Neural cell (in vitro differentiated cells): ENCODE measurements around the gene PRR33. TPM values are rescaled to one million over a fixed set of nuclear protein-coding genes. Genes with fewer than 3 reads are reported as not detected.

Source experiments
- H2AFZ ChIP-seq: fragments of 200-600, 300-800 bp; sonication (generic), shearing (Covaris generic); 2 replicates; pipeline ENCODE4 v1.6.0; 2014; ENCODE audit warnings: low read depth, mild to moderate bottlenecking, antibody characterized with exemption, low read length, moderate library complexity
- H3F3A ChIP-seq: fragments of 200-600 bp; shearing (Covaris generic); 2 replicates; pipeline ENCODE4 v1.6.1; 2016; ENCODE audit warnings: mild to moderate bottlenecking, moderate library complexity, mixed read lengths, antibody characterized with exemption, low read length; ENCODE audit not compliant: insufficient read depth, poor library complexity, severe bottlenecking
- H3K27ac ChIP-seq: fragments of 200-600, 300-800 bp; sonication (generic), shearing (Covaris generic); 2 replicates; pipeline ENCODE4 v1.5.1; 2014; ENCODE audit warnings: mild to moderate bottlenecking, low read length, moderate library complexity
- H3K27me3 ChIP-seq: fragments of 300-800, 200-600 bp; sonication (generic), shearing (Covaris generic); 2 replicates; pipeline ENCODE4 v1.6.0; 2014; ENCODE audit warnings: mild to moderate bottlenecking, low read depth, low read length, moderate library complexity; ENCODE audit not compliant: insufficient read depth
- H3K36me3 ChIP-seq: fragments of 300-800, 200-600 bp; sonication (generic), shearing (Covaris generic); 2 replicates; pipeline ENCODE4 v1.5.1; 2014; ENCODE audit warnings: mild to moderate bottlenecking, antibody characterized with exemption, low read length, moderate library complexity; ENCODE audit not compliant: insufficient read depth
- H3K4me2 ChIP-seq: fragments of 300-800, 200-600 bp; sonication (generic), shearing (Covaris generic); 2 replicates; pipeline ENCODE4 v1.6.0; 2014; ENCODE audit warnings: mild to moderate bottlenecking, low read length
- H3K4me3 ChIP-seq: fragments of 300-800, 200-600 bp; sonication (generic), shearing (Covaris generic); 2 replicates; pipeline ENCODE4 v1.5.1; 2014; ENCODE audit warnings: mild to moderate bottlenecking, low read length, moderate library complexity
- H3K79me2 ChIP-seq: fragments of 200-600 bp; shearing (Covaris generic); replicated peaks from 2 replicates; pipeline ENCODE4 v1.6.0; 2014; ENCODE audit warnings: mild to moderate bottlenecking, low read length, moderate library complexity; ENCODE audit not compliant: insufficient read depth
- H3K9ac ChIP-seq: fragments of 300-800, 200-600 bp; sonication (generic), shearing (Covaris generic); 2 replicates; pipeline ENCODE4 v1.6.1; 2016; ENCODE audit warnings: mild to moderate bottlenecking, low read length, mixed read lengths
- H3K9me2 ChIP-seq: fragments of 200-600 bp; shearing (Covaris generic); 2 replicates; pipeline ENCODE4 v1.6.1; 2016; ENCODE audit warnings: mild to moderate bottlenecking, low read length, mixed read lengths; ENCODE audit not compliant: insufficient read depth
- H3K9me3 ChIP-seq: fragments of 200-600, 300-800 bp; sonication (generic), shearing (Covaris generic); 2 replicates; pipeline ENCODE4 v1.6.1; 2016; ENCODE audit warnings: mild to moderate bottlenecking, mixed run types, low read length, moderate library complexity, mixed read lengths
- H4K20me1 ChIP-seq: fragments of 200-600 bp; shearing (Covaris generic); 2 replicates; pipeline ENCODE4 v1.6.1; 2016; ENCODE audit warnings: mild to moderate bottlenecking, mixed run types; ENCODE audit not compliant: insufficient read depth
- CTCF ChIP-seq: fragments of 450-650 bp; IDR thresholded peaks from 2 replicates; pipeline ENCODE4 v1.5.1; 2014; ENCODE audit warnings: antibody characterized with exemption, mild to moderate bottlenecking, moderate library complexity; ENCODE audit not compliant: poor library complexity, severe bottlenecking
- EP300 ChIP-seq: fragments of 450-650 bp; conservative IDR thresholded peaks from 2 replicates; pipeline ENCODE4 v1.6.1; 2014; ENCODE audit warnings: antibody characterized with exemption, mild to moderate bottlenecking, moderate library complexity; ENCODE audit not compliant: poor library complexity, severe bottlenecking
- EZH2 ChIP-seq: fragments of 200-600, 300-800 bp; shearing (Covaris generic), sonication (generic); IDR thresholded peaks from 2 replicates; pipeline ENCODE4 v1.6.1; 2014; ENCODE audit warnings: antibody characterized with exemption, low read length, borderline replicate concordance, mild to moderate bottlenecking; ENCODE audit not compliant: insufficient read depth, poor library complexity, severe bottlenecking
- MXI1 ChIP-seq: fragments of 450-650 bp; conservative IDR thresholded peaks from 2 replicates; pipeline ENCODE4 v1.6.1; 2014; ENCODE audit warnings: antibody characterized with exemption, mild to moderate bottlenecking; ENCODE audit not compliant: poor library complexity, severe bottlenecking
- POLR2AphosphoS5 ChIP-seq: IDR thresholded peaks from 2 replicates; pipeline ENCODE4 v1.6.1; 2012
- RAD21 ChIP-seq: fragments of 450-650 bp; conservative IDR thresholded peaks from 2 replicates; pipeline ENCODE4 v1.6.1; 2014; ENCODE audit warnings: antibody characterized with exemption, mild to moderate bottlenecking, moderate library complexity
- REST ChIP-seq: IDR thresholded peaks from 2 replicates; pipeline ENCODE4 v1.6.1; 2012; ENCODE audit warnings: borderline replicate concordance
- SMC3 ChIP-seq: fragments of 450-650 bp; conservative IDR thresholded peaks from 2 replicates; pipeline ENCODE4 v1.6.1; 2014; ENCODE audit warnings: antibody characterized with exemption, mild to moderate bottlenecking, moderate library complexity; ENCODE audit not compliant: poor library complexity
- TAF1 ChIP-seq: IDR thresholded peaks from 2 replicates; pipeline ENCODE4 v1.6.1; 2012; ENCODE audit warnings: low read depth
- polyA plus RNA-seq: library from polyadenylated mRNA; depleted of rRNA; stranded (reverse); fragments of >200 nt; gene quantifications from 2 replicates; pipeline ENCODE4 v1.2.3, GENCODE V29; 2014

Gene PRR33
- polyA plus RNA-seq, 1 donor from 2014 or later, result not detected

DNA sequence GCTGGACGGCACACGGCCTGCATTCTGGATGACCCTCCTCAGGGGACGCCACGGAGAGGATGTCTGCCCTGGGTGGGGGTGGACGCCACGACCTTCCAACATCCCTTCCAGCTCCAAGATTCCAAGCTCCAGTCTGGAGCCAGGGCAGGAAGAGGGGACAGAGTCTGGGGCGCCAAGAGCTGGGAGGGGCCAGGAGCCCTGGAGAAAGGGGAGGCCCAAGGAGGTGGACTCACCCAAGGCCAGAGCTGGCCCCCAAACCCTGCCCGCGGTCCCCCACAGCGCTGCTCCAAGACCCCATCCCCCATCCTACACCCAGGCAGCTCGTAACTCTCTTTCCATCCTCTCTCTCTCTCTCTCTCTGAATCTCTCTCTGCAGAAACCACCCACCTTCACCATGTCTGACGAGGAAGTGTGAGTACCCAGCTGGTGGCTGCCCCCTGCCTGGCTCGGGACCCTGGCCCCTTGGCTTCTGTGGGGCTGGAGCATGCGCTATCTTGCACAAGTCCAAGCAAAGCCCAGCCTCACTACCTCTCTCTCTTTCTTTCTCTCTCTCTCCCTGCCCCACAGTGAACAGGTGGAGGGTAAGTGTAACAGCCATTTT lies 30.9 kb upstream of the PRR33 start:
- Histone ChIP-seq H4K20me1 (no peaks in the 10 kb centered on the region), H3K9ac (no peak overlapping the region), H3K4me3 (no peak overlapping the region), H3K79me2 (no peaks in the 10 kb centered on the region), H3K9me2 (no peaks in the 10 kb centered on the region), H3K27ac (no peak overlapping the region), H3K36me3 (no peaks in the 10 kb centered on the region), H3K27me3 (no peaks in the 10 kb centered on the region), H3F3A (no peaks in the 10 kb centered on the region), H3K4me2 (no peak overlapping the region), H2AFZ (no peak overlapping the region), H3K9me3 (no peaks in the 10 kb centered on the region)
- TF ChIP-seq EZH2, result no peak
- no peak for TF ChIP-seq EP300
- no peak for TF ChIP-seq REST
- no peak for TF ChIP-seq POLR2AphosphoS5
- no peak for TF ChIP-seq RAD21
- no peak for TF ChIP-seq TAF1
- TF ChIP-seq MXI1, result no peak
- no peak for TF ChIP-seq SMC3
- TF ChIP-seq CTCF, result no peak

GRCh38 chr11:1921574-1922141 lies 30.0 kb upstream of the PRR33 start:
- H3K4me2 ChIP-seq, result no peak overlapping the region
- no peak overlapping the region for H3K27ac ChIP-seq
- no peaks in the 10 kb centered on the region for H4K20me1 ChIP-seq
- no peaks in the 10 kb centered on the region for H3K36me3 ChIP-seq
- TF ChIP-seq RAD21 (no peak), MXI1 (no peak), EZH2 (no peak), EP300 (no peak), REST (no peak), POLR2AphosphoS5 (no peak), SMC3 (no peak)
- H3K27me3 ChIP-seq, result no peaks in the 10 kb centered on the region
- H3K79me2 ChIP-seq, result no peaks in the 10 kb centered on the region
- no peak overlapping the region for H3K4me3 ChIP-seq
- H2AFZ ChIP-seq, result no peak overlapping the region
- no peaks in the 10 kb centered on the region for H3F3A ChIP-seq
- no peaks in the 10 kb centered on the region for H3K9me2 ChIP-seq
- no peak overlapping the region for H3K9ac ChIP-seq
- no peaks in the 10 kb centered on the region for H3K9me3 ChIP-seq
